Epithelial cell of prostate (primary cell): Measurements from ENCODE around the gene KLKB1.
"Not testable (repeated sequence)": the region's sequence is repeated elsewhere in the genome, so short reads cannot be mapped to it uniquely, and the experiment has no call there.

ENCODE experiments used
- DNase-seq: peaks from one replicate; pipeline ENCODE4 v3.0.0-alpha.2; 2011; ENCODE audit warnings: low read depth, low spot score
- H3K27ac ChIP-seq: fragments of 450-650 bp; 2 replicates; pipeline ENCODE4 v1.5.1; 2017; ENCODE audit warnings: mild to moderate bottlenecking

Gene KLKB1

GRCh38 chr4:186260504-186261448, 33.5 kb downstream of the KLKB1 start:
- no peak for DNase-seq

GRCh38 chr4:186264660-186265059, 37.4 kb downstream of the KLKB1 start:
- no peak for DNase-seq
- H3K27ac ChIP-seq: no peak overlapping the region

More at GRCh38 chr4:186260504-186261448, 33.5 kb downstream of the KLKB1 start:
- H3K27ac ChIP-seq: no peak overlapping the region

- not testable (repeated sequence) for DNase-seq, H3K27ac ChIP-seq
These were observed 37.9 kb downstream of the KLKB1 start for GRCh38 chr4:186265250-186265649.

- no peak for DNase-seq
- no peak within 1 kb of the TSS for H3K27ac ChIP-seq
These were observed 38.7 kb downstream of the KLKB1 start, which contains the start of gene F11 for GRCh38 chr4:186265683-186266652. Gene F11, plus strand, starts transcription at chr4:186266189. Its CDS starts 948 bp downstream, at chr4:186267137.

- H3K27ac ChIP-seq: no peak overlapping the region
- no peak for DNase-seq
These were observed 39.6 kb downstream of the KLKB1 start for GRCh38 chr4:186266729-186267456.

- DNase-seq: no peak
- no peak overlapping the region for H3K27ac ChIP-seq
These were observed 43.9 kb downstream of the KLKB1 start for GRCh38 chr4:186271081-186271678.

- no peak overlapping the region for H3K27ac ChIP-seq
- DNase-seq: no peak
These were observed 45.5 kb downstream of the KLKB1 start for GRCh38 chr4:186272699-186273391.

- not testable (repeated sequence) for DNase-seq, H3K27ac ChIP-seq
These were observed 46.1 kb downstream of the KLKB1 start for GRCh38 chr4:186273392-186273789.

GRCh38 chr4:186283311-186283710, 56.0 kb downstream of the KLKB1 start:
- H3K27ac ChIP-seq: no peak overlapping the region

GRCh38 chr4:186285147-186285546, 57.8 kb downstream of the KLKB1 start:
- DNase-seq: no peak
- H3K27ac ChIP-seq: no peak overlapping the region

More at GRCh38 chr4:186283311-186283710, 56.0 kb downstream of the KLKB1 start:
- no peak for DNase-seq

- H3K27ac ChIP-seq: no peak overlapping the region
- DNase-seq: no peak
These were observed 59.3 kb downstream of the KLKB1 start for GRCh38 chr4:186286581-186286980.

- no peak for DNase-seq
These were observed 64.1 kb downstream of the KLKB1 start for GRCh38 chr4:186291256-186291890.

GRCh38 chr4:186294160-186294559, 66.9 kb downstream of the KLKB1 start:
- no peak overlapping the region for H3K27ac ChIP-seq
- no peak for DNase-seq

More at GRCh38 chr4:186291256-186291890, 64.1 kb downstream of the KLKB1 start:
- H3K27ac ChIP-seq: no peak overlapping the region

- DNase-seq: no peak
- no peak overlapping the region for H3K27ac ChIP-seq
These were observed 69.2 kb downstream of the KLKB1 start for GRCh38 chr4:186296481-186296880.

GRCh38 chr4:186297013-186297645, 69.8 kb downstream of the KLKB1 start:
- DNase-seq: no peak
- no peak overlapping the region for H3K27ac ChIP-seq

GRCh38 chr4:186298031-186298647, 70.8 kb downstream of the KLKB1 start:
- DNase-seq: no peak
- H3K27ac ChIP-seq: no peak overlapping the region

GRCh38 chr4:186299291-186299690, 72.0 kb downstream of the KLKB1 start:
- no peak for DNase-seq
- H3K27ac ChIP-seq: no peak overlapping the region
